Measurements from ENCODE around the gene AP2B1. TPM values are rescaled to one million over a fixed set of nuclear protein-coding genes. Genes with fewer than 3 reads are reported as not detected.

The AP2B1 gene
- total RNA-seq, 6 donors from 2014 or later, result 52.7 to 140 (median 101) TPM

GRCh38 chr17:35726127-35726952 lies 139.2 kb downstream of the AP2B1 start:
- ATAC-seq (ENCODE audit: low FRiP score in 2 of 2) (no peak), DNase-seq (no peak)
- H3K9me3 ChIP-seq, result no peaks in the 10 kb centered on the region
- no peaks in the 10 kb centered on the region for H3K27me3 ChIP-seq
- H3K27ac ChIP-seq, result peak overlapping the region in 1 of 4 donors; percentile 38
- H3K4me1 ChIP-seq, result peaks cover 5 to 10% (median 6%) of the 10 kb centered on the region in 4 donors
- WGBS, 2 donors, result 66 to 77% methylated on average over 2 to 6 of the region's 6 CpGs
- H3K4me3 ChIP-seq, result no peak overlapping the region
- peaks cover 12 to 64% (median 33%) of the 10 kb centered on the region in 4 donors for H3K36me3 ChIP-seq
- TF ChIP-seq POLR2A (IDR thresholded peaks at IDR 0.05) (no peak), EP300 (IDR thresholded peaks at IDR 0.05) (no peak), POLR2AphosphoS5 (IDR thresholded peaks at IDR 0.05) (no peak), CTCF (IDR thresholded peaks at IDR 0.05) (no peak)

- DNase-seq (no peak), ATAC-seq (ENCODE audit: low FRiP score in 2 of 2) (no peak)
- 80 to 81% methylated on average over 5 of the region's 5 CpGs for WGBS, 2 donors
- TF ChIP-seq EP300 (IDR thresholded peaks at IDR 0.05), result no peak
- no peak for TF ChIP-seq POLR2A (IDR thresholded peaks at IDR 0.05)
- no peak for TF ChIP-seq CTCF (IDR thresholded peaks at IDR 0.05)
- H3K27me3 ChIP-seq, result no peaks in the 10 kb centered on the region
- H3K4me1 ChIP-seq, result peaks cover 6 to 16% (median 9%) of the 10 kb centered on the region in 4 donors
- no peak overlapping the region for H3K4me3 ChIP-seq
- no peaks in the 10 kb centered on the region for H3K9me3 ChIP-seq
- H3K27ac ChIP-seq, result no peak overlapping the region
- peaks cover 12 to 58% (median 30%) of the 10 kb centered on the region in 4 donors for H3K36me3 ChIP-seq
Observed at GRCh38 chr17:35726953-35727460, 139.9 kb downstream of the AP2B1 start.

- Histone ChIP-seq H3K4me1 (peaks cover 6 to 20% (median 12%) of the 10 kb centered on the region in 4 donors), H3K9me3 (no peaks in the 10 kb centered on the region), H3K27ac (no peak overlapping the region), H3K36me3 (peaks cover 12 to 54% (median 30%) of the 10 kb centered on the region in 4 donors), H3K27me3 (no peaks in the 10 kb centered on the region), H3K4me3 (no peak overlapping the region)
- TF ChIP-seq POLR2A (IDR thresholded peaks at IDR 0.05) (no peak), POLR2AphosphoS5 (IDR thresholded peaks at IDR 0.05) (no peak), CTCF (IDR thresholded peaks at IDR 0.05) (no peak), EP300 (IDR thresholded peaks at IDR 0.05) (no peak)
- WGBS, 2 donors, result 92% methylated on average over 5 of the region's 5 CpGs
- ATAC-seq (ENCODE audit: low FRiP score in 2 of 2) (no peak), DNase-seq (no peak)
Observed at GRCh38 chr17:35727635-35728034, 140.5 kb downstream of the AP2B1 start.

- Histone ChIP-seq H3K36me3 (peaks cover 12 to 45% (median 23%) of the 10 kb centered on the region in 4 donors), H3K9me3 (no peaks in the 10 kb centered on the region), H3K4me3 (no peak overlapping the region), H3K4me1 (peaks cover 6 to 20% (median 12%) of the 10 kb centered on the region in 4 donors), H3K27me3 (no peaks in the 10 kb centered on the region), H3K27ac (no peak overlapping the region)
- ATAC-seq (ENCODE audit: low FRiP score in 2 of 2), result no peak
- no peak for DNase-seq
- WGBS, 2 donors, result 88 to 100% methylated on average over 3 of the region's 3 CpGs
- TF ChIP-seq CTCF (IDR thresholded peaks at IDR 0.05) (no peak), POLR2A (IDR thresholded peaks at IDR 0.05) (no peak), POLR2AphosphoS5 (IDR thresholded peaks at IDR 0.05) (no peak), EP300 (IDR thresholded peaks at IDR 0.05) (no peak)
Observed at GRCh38 chr17:35728551-35728950, 141.4 kb downstream of the AP2B1 start.
